ENCODE results near the gene SFRP4.

The SFRP4 gene

DNA sequence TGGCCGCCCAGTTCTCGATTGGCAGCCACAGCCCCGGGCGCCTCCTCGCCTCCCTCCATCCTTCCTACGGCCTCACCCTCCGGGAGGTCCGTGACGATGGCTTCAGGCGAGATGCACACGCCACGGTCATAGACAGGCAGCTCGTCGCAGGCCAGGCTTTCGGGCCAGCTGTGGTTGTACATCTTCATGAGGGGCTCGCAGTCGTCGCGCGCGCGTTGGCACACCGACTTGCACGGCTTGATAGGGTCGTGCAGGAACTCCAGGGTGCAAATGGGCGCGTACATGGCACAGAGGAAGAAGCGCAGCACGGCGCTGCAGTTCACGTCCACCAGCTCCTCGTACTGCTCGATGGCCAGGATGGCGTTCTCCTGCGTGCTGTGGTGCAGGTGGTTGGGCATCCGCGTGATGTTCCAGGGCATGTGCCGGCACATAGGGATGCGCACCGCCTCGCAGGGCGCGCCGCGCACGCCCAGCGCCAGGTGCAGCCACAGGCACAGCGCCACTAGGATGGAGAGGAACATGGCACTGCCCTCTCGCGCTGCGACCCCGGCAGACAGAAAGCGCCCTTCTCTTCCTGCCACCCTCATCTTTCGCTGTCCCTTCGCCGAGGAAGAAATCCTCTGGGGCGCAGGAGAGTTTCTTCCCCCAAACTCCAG, 472 bp downstream of the SFRP4 start:
- Mint-ChIP-seq H3K36me3 (ENCODE audit: low read depth) (no peaks in the 10 kb centered on the region), H3K27ac (no peak overlapping the region), H3K4me1 (peaks cover 12% of the 10 kb centered on the region), H3K27me3 (ENCODE audit: low read depth, poor library complexity) (peaks cover 87% of the 10 kb centered on the region), H3K4me3 (peak overlapping the region; percentile 80), H3K9me3 (no peaks in the 10 kb centered on the region)
- TF ChIP-seq, protein P1, sequence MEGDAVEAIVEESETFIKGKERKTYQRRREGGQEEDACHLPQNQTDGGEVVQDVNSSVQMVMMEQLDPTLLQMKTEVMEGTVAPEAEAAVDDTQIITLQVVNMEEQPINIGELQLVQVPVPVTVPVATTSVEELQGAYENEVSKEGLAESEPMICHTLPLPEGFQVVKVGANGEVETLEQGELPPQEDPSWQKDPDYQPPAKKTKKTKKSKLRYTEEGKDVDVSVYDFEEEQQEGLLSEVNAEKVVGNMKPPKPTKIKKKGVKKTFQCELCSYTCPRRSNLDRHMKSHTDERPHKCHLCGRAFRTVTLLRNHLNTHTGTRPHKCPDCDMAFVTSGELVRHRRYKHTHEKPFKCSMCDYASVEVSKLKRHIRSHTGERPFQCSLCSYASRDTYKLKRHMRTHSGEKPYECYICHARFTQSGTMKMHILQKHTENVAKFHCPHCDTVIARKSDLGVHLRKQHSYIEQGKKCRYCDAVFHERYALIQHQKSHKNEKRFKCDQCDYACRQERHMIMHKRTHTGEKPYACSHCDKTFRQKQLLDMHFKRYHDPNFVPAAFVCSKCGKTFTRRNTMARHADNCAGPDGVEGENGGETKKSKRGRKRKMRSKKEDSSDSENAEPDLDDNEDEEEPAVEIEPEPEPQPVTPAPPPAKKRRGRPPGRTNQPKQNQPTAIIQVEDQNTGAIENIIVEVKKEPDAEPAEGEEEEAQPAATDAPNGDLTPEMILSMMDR (IDR thresholded peaks at IDR 0.05) = no peak
- peak; percentile 8 for DNase-seq

DNA sequence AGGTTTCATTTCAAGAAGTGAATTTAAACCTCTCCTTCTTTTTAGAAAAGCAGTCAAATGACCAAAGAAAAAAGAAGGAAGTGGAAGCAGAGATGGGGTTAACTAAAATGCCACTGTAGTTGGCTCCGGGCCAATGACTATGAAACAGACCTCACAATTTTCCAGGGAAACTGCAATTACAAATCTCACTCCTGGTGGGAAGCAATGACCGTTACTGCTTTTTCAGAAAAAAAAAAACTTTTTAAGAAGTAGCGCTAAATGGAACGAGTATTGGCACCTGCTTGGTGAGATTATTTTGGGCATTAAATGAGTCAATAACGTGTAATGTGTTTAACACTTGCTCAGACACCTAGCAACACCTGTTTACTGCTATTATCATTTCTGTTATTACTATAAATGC, 1.2 kb downstream of the SFRP4 start:
- peaks cover 11% of the 10 kb centered on the region for H3K4me1 Mint-ChIP-seq
- TF ChIP-seq, protein P1 (IDR thresholded peaks at IDR 0.05) = no peak
- H3K4me3 Mint-ChIP-seq = peak overlapping the region; percentile 80
- no peak overlapping the region for H3K27ac Mint-ChIP-seq
- DNase-seq = no peak
- no peaks in the 10 kb centered on the region for H3K36me3 Mint-ChIP-seq (ENCODE audit: low read depth)
- H3K27me3 Mint-ChIP-seq (ENCODE audit: low read depth, poor library complexity) = peaks cover 85% of the 10 kb centered on the region
- H3K9me3 Mint-ChIP-seq = no peaks in the 10 kb centered on the region

DNA sequence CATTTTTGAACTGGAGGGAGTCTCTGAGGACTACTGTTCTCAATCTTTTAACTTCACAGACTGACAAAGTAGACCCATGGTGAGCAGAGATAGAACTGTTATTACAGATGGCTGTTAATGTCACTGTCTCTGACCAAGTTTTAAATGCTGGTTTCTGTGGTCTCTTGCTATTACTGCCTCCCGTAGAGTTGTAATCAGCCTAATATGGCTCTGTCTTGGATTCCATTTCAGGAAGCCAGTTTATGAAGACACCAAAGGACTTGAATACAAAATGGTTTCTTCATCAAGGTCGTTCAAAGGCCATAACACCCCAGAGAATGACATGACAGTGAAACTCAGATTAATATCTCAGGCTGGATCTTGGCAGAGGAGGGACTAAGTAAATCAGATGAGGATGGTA, 3.9 kb downstream of the SFRP4 start:
- H3K27me3 Mint-ChIP-seq (ENCODE audit: low read depth, poor library complexity) = peaks cover 58% of the 10 kb centered on the region
- no peaks in the 10 kb centered on the region for H3K9me3 Mint-ChIP-seq
- no peak for DNase-seq
- H3K27ac Mint-ChIP-seq = no peak overlapping the region
- H3K36me3 Mint-ChIP-seq (ENCODE audit: low read depth) = no peaks in the 10 kb centered on the region
- peaks cover 7% of the 10 kb centered on the region for H3K4me1 Mint-ChIP-seq
- TF ChIP-seq, protein P1 (IDR thresholded peaks at IDR 0.05) = no peak
- no peak overlapping the region for H3K4me3 Mint-ChIP-seq

DNA sequence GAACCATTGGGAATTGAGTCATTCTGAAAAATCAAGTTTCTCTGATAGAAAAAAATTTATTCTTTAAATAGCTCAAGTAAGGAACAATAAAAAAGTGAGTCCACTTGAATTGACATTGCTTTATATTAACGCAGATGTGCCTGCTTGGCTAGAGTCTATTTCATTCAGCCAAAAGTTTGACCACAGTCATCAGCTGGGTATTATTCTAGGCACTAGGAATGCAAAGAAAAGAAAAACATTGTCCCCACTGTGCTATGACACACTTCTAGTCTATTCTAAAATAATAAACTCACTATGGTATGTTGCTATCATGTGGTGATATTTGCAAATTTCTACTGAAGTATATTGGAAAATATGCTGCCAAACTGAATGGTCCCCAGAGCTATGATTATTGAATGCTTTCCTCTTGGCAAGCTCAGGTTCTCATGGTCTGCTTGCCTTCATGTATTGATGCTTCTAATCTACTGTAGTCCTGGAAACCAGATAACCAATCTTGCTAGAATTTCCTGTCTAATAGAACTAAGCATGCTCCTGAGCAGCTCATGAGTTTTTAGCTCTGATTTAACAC, 8.3 kb downstream of the SFRP4 start:
- no peak for DNase-seq

DNA sequence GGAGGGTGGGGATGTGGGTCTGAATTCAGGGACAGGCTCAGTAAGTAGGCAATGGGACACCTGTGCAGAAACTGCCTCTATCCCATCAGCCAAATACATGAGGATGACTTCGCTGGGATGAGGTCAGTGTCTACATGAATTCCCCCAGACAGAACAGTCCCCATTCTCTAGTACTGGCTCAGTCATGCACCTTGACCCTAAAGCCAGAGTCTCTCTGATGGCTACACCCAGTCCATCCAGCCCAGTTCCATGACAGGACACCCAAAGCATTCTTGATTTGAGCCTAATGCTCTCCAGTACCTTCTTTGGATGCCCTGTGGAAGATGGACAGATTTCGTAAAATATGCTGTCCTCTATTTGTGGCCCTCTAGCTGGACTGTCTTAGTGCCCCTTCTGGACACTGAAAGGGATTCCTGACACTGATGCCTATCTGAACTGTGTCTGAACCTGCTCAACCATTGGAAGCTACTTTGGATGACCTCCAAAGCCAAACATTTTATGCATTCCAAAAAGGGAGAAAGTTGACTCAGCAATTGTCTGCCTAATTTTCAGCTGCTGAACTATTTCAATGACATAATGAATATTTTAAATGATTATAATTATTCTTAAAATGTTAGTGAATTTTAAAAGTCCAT, 14.6 kb downstream of the SFRP4 start:
- H3K4me1 Mint-ChIP-seq = peaks cover 5% of the 10 kb centered on the region
- peaks cover 10% of the 10 kb centered on the region for H3K27me3 Mint-ChIP-seq (ENCODE audit: low read depth, poor library complexity)
- no peak for DNase-seq
- no peaks in the 10 kb centered on the region for H3K9me3 Mint-ChIP-seq
- H3K27ac Mint-ChIP-seq = no peak overlapping the region
- TF ChIP-seq, protein P1 (IDR thresholded peaks at IDR 0.05) = no peak
- H3K36me3 Mint-ChIP-seq (ENCODE audit: low read depth) = no peaks in the 10 kb centered on the region
- no peak overlapping the region for H3K4me3 Mint-ChIP-seq

More for the DNA sequence above, 8.3 kb downstream of the SFRP4 start:
- peaks cover 20% of the 10 kb centered on the region for H3K27me3 Mint-ChIP-seq (ENCODE audit: low read depth, poor library complexity)
- H3K4me1 Mint-ChIP-seq = no peaks in the 10 kb centered on the region
- no peak overlapping the region for H3K4me3 Mint-ChIP-seq
- no peaks in the 10 kb centered on the region for H3K9me3 Mint-ChIP-seq
- no peaks in the 10 kb centered on the region for H3K36me3 Mint-ChIP-seq (ENCODE audit: low read depth)
- H3K27ac Mint-ChIP-seq = no peak overlapping the region
- TF ChIP-seq, protein P1 (IDR thresholded peaks at IDR 0.05) = no peak
